ENCODE results near the gene CHKB. TPM values are rescaled to one million over a fixed set of nuclear protein-coding genes. Genes with fewer than 3 reads are reported as not detected.
A peak's percentile ranks its signal among the peaks of the same experiment; 100 is the strongest.

CHKB gene
- total RNA-seq, 1 donor from 2014 or later = 81.1 TPM

DNA sequence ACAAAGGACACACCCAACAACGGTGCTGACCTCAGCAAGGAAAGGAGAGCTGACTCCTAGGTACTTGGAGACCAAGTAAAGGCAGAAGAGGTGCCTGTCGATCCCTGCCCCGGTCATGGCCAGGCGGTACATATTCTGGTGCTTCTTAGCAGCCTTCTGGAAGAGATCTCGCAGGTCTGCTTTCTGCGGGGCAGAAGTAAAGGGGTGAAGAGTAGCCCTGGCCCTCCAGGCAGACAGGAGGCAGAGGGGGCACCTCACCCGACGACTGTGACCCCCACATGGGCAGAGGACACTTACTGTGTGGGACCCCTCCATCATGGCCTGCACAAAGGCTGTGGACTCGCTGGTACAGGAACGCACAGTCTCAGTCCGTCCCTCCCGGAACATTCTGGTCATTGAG lies 11.8 kb downstream of the CHKB start:
- Histone ChIP-seq H3K27me3 (ENCODE audit: control insufficient read depth, insufficient read depth, low read length) (peaks cover 3% of the 10 kb centered on the region), H3K4me3 (ENCODE audit: low read depth, low read length) (no peak overlapping the region), H3K36me3 (ENCODE audit: control insufficient read depth, insufficient read depth, low read length) (no peaks in the 10 kb centered on the region)
- TF ChIP-seq, protein P1, sequence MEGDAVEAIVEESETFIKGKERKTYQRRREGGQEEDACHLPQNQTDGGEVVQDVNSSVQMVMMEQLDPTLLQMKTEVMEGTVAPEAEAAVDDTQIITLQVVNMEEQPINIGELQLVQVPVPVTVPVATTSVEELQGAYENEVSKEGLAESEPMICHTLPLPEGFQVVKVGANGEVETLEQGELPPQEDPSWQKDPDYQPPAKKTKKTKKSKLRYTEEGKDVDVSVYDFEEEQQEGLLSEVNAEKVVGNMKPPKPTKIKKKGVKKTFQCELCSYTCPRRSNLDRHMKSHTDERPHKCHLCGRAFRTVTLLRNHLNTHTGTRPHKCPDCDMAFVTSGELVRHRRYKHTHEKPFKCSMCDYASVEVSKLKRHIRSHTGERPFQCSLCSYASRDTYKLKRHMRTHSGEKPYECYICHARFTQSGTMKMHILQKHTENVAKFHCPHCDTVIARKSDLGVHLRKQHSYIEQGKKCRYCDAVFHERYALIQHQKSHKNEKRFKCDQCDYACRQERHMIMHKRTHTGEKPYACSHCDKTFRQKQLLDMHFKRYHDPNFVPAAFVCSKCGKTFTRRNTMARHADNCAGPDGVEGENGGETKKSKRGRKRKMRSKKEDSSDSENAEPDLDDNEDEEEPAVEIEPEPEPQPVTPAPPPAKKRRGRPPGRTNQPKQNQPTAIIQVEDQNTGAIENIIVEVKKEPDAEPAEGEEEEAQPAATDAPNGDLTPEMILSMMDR (IDR thresholded peaks at IDR 0.05; ENCODE audit: insufficient read depth, low read length, poor library complexity, severe bottlenecking) = no peak
- DNase-seq (ENCODE audit: low read depth) = no peak

DNA sequence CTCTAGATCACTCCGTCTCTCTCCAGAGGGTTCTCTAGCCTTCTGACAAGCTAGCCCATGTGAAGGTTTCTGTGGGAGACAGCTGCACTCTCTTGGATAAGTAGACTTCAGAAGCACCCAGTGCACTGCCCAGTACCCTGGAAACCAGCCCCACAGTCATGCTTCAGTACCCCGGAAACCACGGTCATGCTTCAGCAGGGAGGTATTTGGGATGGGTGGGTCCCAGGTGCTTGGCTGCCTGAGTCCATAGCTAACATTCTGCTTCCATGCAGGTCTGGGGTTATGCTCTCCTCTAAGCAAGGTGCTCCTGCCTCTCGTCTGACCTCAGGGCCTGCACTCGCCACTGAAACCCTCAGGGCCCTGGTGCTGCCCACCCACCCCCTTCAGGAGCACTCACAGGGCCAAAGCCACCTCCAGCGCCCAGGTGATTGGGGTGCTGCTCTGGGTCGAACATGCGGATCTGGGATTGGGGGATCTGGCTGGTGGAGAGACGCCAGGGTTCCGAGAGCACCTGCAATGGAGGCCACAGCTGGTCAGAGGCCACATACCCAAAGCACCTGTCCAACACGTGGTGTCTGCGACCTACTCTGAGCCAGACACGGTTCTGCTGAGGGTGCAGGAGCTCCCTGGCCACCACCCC lies 12.6 kb downstream of the CHKB start:
- peak; percentile 28 for DNase-seq (ENCODE audit: low read depth)
- TF ChIP-seq, protein P1 (IDR thresholded peaks at IDR 0.05; ENCODE audit: insufficient read depth, low read length, poor library complexity, severe bottlenecking) = no peak
- H3K27me3 ChIP-seq (ENCODE audit: control insufficient read depth, insufficient read depth, low read length) = no peaks in the 10 kb centered on the region
- no peak overlapping the region for H3K4me3 ChIP-seq (ENCODE audit: low read depth, low read length)
- H3K36me3 ChIP-seq (ENCODE audit: control insufficient read depth, insufficient read depth, low read length) = no peaks in the 10 kb centered on the region

DNA sequence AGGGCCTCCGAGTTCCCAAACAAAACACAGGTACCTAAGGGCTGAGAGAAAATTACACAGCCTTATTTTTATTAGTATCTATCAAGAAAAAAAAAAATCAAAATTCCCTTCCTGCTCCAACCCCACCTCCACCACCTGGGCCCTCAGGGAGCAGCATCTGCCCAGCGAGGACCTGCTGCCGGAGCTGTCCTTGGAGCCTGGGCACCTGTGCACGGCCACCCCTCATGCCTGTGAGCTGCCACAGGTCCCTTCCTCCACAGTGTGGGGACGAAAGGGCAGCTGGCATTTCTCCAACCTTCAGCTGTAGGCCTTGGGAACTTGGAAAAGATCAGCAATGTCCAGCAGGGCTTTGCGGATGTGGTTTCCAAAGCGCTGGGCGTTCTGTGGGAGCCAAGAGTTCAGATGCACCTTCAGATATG lies 13.6 kb downstream of the CHKB start:
- H3K27me3 ChIP-seq (ENCODE audit: control insufficient read depth, insufficient read depth, low read length) = peaks cover 3% of the 10 kb centered on the region
- no peak overlapping the region for H3K4me3 ChIP-seq (ENCODE audit: low read depth, low read length)
- H3K36me3 ChIP-seq (ENCODE audit: control insufficient read depth, insufficient read depth, low read length) = no peaks in the 10 kb centered on the region
- TF ChIP-seq, protein P1 (IDR thresholded peaks at IDR 0.05; ENCODE audit: insufficient read depth, low read length, poor library complexity, severe bottlenecking) = no peak
- no peak for DNase-seq (ENCODE audit: low read depth)

DNA sequence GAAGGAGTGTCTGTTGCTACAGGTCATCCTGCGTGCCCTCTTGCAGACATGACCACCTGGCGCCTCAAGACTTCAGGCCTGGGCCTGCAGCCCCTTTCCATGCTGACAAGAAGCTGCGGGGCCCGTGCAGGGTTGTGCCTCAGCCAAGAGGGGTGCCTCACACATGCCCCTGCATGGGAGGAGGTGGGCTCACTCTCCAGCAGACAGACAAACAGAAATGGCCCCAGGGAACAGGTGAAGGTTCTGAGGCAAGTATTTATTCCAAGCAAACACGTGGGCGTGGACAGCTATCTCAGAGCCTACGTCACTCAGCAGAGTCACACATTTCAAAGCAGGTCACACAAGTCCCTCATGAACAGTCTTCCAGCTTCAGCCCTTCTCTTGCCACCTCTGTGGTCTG lies 14.0 kb downstream of the CHKB start:
- DNase-seq (ENCODE audit: low read depth) = no peak
- TF ChIP-seq, protein P1 (IDR thresholded peaks at IDR 0.05; ENCODE audit: insufficient read depth, low read length, poor library complexity, severe bottlenecking) = no peak
- Histone ChIP-seq H3K36me3 (ENCODE audit: control insufficient read depth, insufficient read depth, low read length) (no peaks in the 10 kb centered on the region), H3K27me3 (ENCODE audit: control insufficient read depth, insufficient read depth, low read length) (peaks cover 3% of the 10 kb centered on the region), H3K4me3 (ENCODE audit: low read depth, low read length) (no peak overlapping the region)

DNA sequence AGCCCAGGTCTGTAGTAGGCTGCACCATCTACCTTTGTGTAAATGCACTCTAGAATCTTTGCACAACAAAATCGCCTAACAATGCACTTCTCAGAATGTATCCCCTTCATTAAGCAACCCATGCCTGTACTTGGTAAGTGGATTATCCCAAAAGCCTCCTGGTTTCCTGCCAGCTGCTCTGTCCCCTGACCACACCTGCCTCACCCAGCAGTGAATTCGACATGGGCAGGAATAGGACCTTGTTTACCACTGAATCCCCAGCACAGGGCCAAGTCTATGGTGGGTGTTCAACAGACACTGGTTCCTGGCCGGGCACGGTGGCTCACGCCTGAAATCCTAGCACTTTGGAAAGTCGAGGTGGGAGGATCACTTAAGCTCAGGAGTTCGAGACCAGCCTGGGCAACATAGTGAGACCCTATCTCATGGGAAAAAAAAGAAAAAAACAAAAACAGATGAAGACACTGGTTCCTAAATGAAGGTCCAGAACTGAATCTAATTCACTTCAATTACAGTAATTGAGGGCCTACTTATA lies 14.9 kb downstream of the CHKB start:
- TF ChIP-seq, protein P1 (IDR thresholded peaks at IDR 0.05; ENCODE audit: insufficient read depth, low read length, poor library complexity, severe bottlenecking) = no peak
- H3K4me3 ChIP-seq (ENCODE audit: low read depth, low read length) = no peak overlapping the region
- no peak for DNase-seq (ENCODE audit: low read depth)
- H3K36me3 ChIP-seq (ENCODE audit: control insufficient read depth, insufficient read depth, low read length) = no peaks in the 10 kb centered on the region
- peaks cover 3% of the 10 kb centered on the region for H3K27me3 ChIP-seq (ENCODE audit: control insufficient read depth, insufficient read depth, low read length)

DNA sequence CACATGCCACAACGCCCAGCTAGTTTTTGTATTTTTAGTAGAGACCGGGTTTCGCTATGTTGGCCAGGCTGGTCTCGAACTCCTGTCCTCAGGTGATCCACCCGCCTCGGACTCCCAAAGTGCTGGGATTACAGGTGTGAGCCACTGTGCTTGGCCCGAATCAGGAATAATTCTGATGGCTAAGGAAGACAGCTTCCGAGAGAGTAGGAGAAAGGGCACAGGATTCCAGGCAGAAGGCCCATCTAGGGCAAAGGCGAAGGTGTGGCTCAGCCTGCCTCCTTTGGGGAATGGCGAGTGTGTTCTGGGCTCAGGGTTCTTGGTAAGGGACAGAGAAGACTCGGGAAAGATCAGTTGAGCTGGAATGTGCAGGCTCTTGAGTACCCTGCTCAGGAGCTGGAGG lies 18.4 kb downstream of the CHKB start:
- Histone ChIP-seq H3K27me3 (ENCODE audit: control insufficient read depth, insufficient read depth, low read length) (peaks cover 3% of the 10 kb centered on the region), H3K4me3 (ENCODE audit: low read depth, low read length) (no peak overlapping the region), H3K36me3 (ENCODE audit: control insufficient read depth, insufficient read depth, low read length) (no peaks in the 10 kb centered on the region)
- no peak for DNase-seq (ENCODE audit: low read depth)
- TF ChIP-seq, protein P1 (IDR thresholded peaks at IDR 0.05; ENCODE audit: insufficient read depth, low read length, poor library complexity, severe bottlenecking) = no peak
